KMS-11 (cell line): ENCODE results near the gene CEP57.

ENCODE experiments used
- H2AFZ ChIP-seq: fragments of 200-600 bp; sonication (generic); 2 replicates; pipeline ENCODE4 v1.6.1; 2016; ENCODE audit warnings: antibody characterized with exemption, mixed run types, low read depth
- H3K27ac ChIP-seq: fragments of 200-600 bp; sonication (generic); 2 replicates; pipeline ENCODE4 v1.6.1; 2016; ENCODE audit warnings: mild to moderate bottlenecking, mixed run types
- H3K27me3 ChIP-seq: fragments of 200-600 bp; sonication (generic); 2 replicates; pipeline ENCODE4 v1.6.1; 2017; ENCODE audit warnings: mild to moderate bottlenecking, low read depth, mixed run types, moderate library complexity; ENCODE audit not compliant: insufficient read depth
- H3K36me3 ChIP-seq: fragments of 200-600 bp; sonication (generic); 2 replicates; pipeline ENCODE4 v1.6.1; 2017; ENCODE audit warnings: mild to moderate bottlenecking, mixed run types; ENCODE audit not compliant: insufficient read depth
- H3K4me1 ChIP-seq: fragments of 200-600 bp; sonication (generic); 2 replicates; pipeline ENCODE4 v1.6.1; 2016; ENCODE audit warnings: mild to moderate bottlenecking, low read depth, mixed run types; ENCODE audit not compliant: poor library complexity, severe bottlenecking
- H3K4me2 ChIP-seq: fragments of 200-600 bp; sonication (generic); 2 replicates; pipeline ENCODE4 v1.7.0; 2016; ENCODE audit warnings: mild to moderate bottlenecking, mixed run types
- H3K4me3 ChIP-seq: fragments of 200-600 bp; sonication (generic); IDR thresholded peaks from 2 replicates; pipeline ENCODE4 v1.6.1; 2017; ENCODE audit warnings: low read depth, low read length, mixed read lengths; ENCODE audit not compliant: insufficient read depth
- H3K79me2 ChIP-seq: fragments of 200-600 bp; sonication (generic); 2 replicates; pipeline ENCODE4 v1.6.1; 2016; ENCODE audit warnings: low read depth, mixed run types; ENCODE audit not compliant: insufficient read depth
- H3K9ac ChIP-seq: fragments of 200-600 bp; sonication (generic); 2 replicates; pipeline ENCODE4 v1.6.1; 2016; ENCODE audit warnings: mild to moderate bottlenecking, mixed run types
- H4K20me1 ChIP-seq: fragments of 200-600 bp; sonication (generic); 2 replicates; pipeline ENCODE4 v1.6.1; 2016; ENCODE audit warnings: mild to moderate bottlenecking, mixed run types; ENCODE audit not compliant: insufficient read depth
- CTCF ChIP-seq: fragments of 200-600 bp; sonication (generic); conservative IDR thresholded peaks from 2 replicates; pipeline ENCODE4 v1.6.1; 2017; ENCODE audit warnings: low read depth, mild to moderate bottlenecking, antibody characterized with exemption, low read length, moderate library complexity, mixed read lengths

The CEP57 gene

DNA sequence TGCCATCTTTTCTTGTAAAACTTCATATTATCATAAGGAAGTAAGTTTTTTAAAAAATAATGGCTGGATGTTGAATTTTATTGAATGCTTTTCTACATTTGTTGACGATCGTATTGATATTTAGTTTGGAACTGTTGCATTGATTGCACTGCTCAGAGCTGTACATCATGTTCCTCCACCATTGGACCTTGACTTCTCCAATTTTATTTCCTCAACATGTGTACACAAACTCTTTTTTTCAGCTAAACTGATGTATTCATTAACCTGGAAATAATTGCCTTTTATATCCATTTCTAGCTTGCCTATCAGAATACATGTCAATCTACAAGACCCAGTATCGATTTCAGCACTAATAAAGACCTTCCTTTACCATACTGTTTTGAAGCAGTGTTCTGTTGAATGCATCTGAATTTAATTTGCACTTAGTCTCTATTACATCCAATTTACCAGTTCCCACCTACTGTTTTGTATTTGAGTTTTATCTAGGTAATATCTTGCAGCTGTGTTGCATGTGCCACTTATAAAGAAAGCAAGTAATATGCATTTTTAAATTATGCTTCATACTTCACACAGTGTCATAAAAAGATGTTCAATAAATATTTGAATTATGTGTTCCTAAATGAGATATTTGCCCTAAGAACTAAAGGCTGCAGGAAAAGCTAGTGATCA is 5.5 kb downstream of the CEP57 start:
- H4K20me1 ChIP-seq = no peaks in the 10 kb centered on the region
- no peak overlapping the region for H3K9ac ChIP-seq
- peaks cover 11% of the 10 kb centered on the region for H3K4me1 ChIP-seq
- H3K36me3 ChIP-seq = no peaks in the 10 kb centered on the region
- no peak overlapping the region for H3K27ac ChIP-seq
- H3K4me2 ChIP-seq = no peak overlapping the region
- H3K79me2 ChIP-seq = peaks cover 32% of the 10 kb centered on the region
- TF ChIP-seq CTCF = no peak
- no peak overlapping the region for H2AFZ ChIP-seq
- H3K27me3 ChIP-seq = no peaks in the 10 kb centered on the region
- no peak overlapping the region for H3K4me3 ChIP-seq

DNA sequence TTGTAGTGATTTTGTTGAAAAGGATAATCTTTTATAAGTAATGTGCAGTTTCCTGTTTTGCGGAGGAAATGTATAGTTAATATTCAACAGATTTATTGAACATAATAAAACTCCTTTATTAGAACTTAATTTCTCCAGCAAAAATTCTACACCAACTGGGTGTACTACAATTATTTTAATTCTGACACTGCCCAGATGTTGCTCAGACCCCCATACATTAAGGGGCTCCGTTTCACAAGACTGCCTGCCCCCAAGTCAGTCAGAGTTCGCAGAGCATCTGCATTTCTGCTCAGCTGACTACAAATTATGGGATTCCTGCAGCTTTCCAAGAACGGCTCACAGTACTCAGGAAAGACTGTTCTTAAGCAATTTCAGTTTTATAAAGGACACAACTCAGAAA is 6.2 kb downstream of the CEP57 start:
- H3K79me2 ChIP-seq = peaks cover 24% of the 10 kb centered on the region
- TF ChIP-seq CTCF = no peak
- H3K27ac ChIP-seq = no peak overlapping the region

GRCh38 chr11:95799546-95799945 is 9.2 kb downstream of the CEP57 start:
- H3K9ac ChIP-seq = no peak overlapping the region
- no peaks in the 10 kb centered on the region for H3K4me1 ChIP-seq
- H3K79me2 ChIP-seq = no peaks in the 10 kb centered on the region; the same call in 1 of the 2 replicates
- H3K4me3 ChIP-seq = no peak overlapping the region
- H4K20me1 ChIP-seq = no peaks in the 10 kb centered on the region
- no peak overlapping the region for H2AFZ ChIP-seq
- no peak for TF ChIP-seq CTCF
- H3K27ac ChIP-seq = no peak overlapping the region
- no peaks in the 10 kb centered on the region for H3K36me3 ChIP-seq
- no peak overlapping the region for H3K4me2 ChIP-seq
- no peaks in the 10 kb centered on the region for H3K27me3 ChIP-seq

More for the DNA sequence above, 6.2 kb downstream of the CEP57 start:
- Histone ChIP-seq H3K4me1 (peaks cover 10% of the 10 kb centered on the region), H2AFZ (no peak overlapping the region), H3K4me3 (no peak overlapping the region), H4K20me1 (no peaks in the 10 kb centered on the region), H3K9ac (no peak overlapping the region), H3K4me2 (no peak overlapping the region), H3K27me3 (no peaks in the 10 kb centered on the region), H3K36me3 (no peaks in the 10 kb centered on the region)

GRCh38 chr11:95800438-95800837 is 10.1 kb downstream of the CEP57 start:
- Histone ChIP-seq H3K79me2 (no peaks in the 10 kb centered on the region; the same call in 1 of the 2 replicates), H3K36me3 (no peaks in the 10 kb centered on the region), H2AFZ (no peak overlapping the region), H3K4me3 (no peak overlapping the region), H3K27me3 (no peaks in the 10 kb centered on the region), H3K27ac (no peak overlapping the region), H3K4me2 (no peak overlapping the region), H3K9ac (no peak overlapping the region), H3K4me1 (no peaks in the 10 kb centered on the region), H4K20me1 (no peaks in the 10 kb centered on the region)
- no peak for TF ChIP-seq CTCF
